SJSA1 (cell line): ENCODE data around the gene TRAM2. TPM values are rescaled to one million over a fixed set of nuclear protein-coding genes. Genes with fewer than 3 reads are reported as not detected.

ENCODE experiments used
- DNase-seq, 2 experiments: peaks; one replicate each; pipeline ENCODE4 v3.0.0-alpha.2; 2015 to 2020; ENCODE audit warnings: low spot score in 2 of 2, low read depth in 1 of 2
- H3K27ac ChIP-seq: fragments of 250-450 bp; sonication (Bioruptor Pico); 2 replicates; pipeline ENCODE4 v1.5.1; 2020; ENCODE audit warnings: mild to moderate bottlenecking, moderate library complexity
- H3K27me3 ChIP-seq: fragments of 250-450 bp; sonication (Bioruptor Pico); replicated peaks from 2 replicates; pipeline ENCODE4 v1.5.1; 2020; ENCODE audit warnings: mild to moderate bottlenecking, moderate library complexity
- H3K36me3 ChIP-seq: fragments of 250-450 bp; sonication (Bioruptor Pico); 2 replicates; pipeline ENCODE4 v1.5.1; 2020; ENCODE audit warnings: mild to moderate bottlenecking
- H3K4me1 ChIP-seq: fragments of 250-450 bp; sonication (Bioruptor Pico); replicated peaks from 2 replicates; pipeline ENCODE4 v1.6.1; 2021; ENCODE audit warnings: mild to moderate bottlenecking
- H3K4me3 ChIP-seq: fragments of 250-450 bp; sonication (Bioruptor Pico); 2 replicates; pipeline ENCODE4 v1.5.1; 2020; ENCODE audit warnings: mild to moderate bottlenecking
- H3K9me3 ChIP-seq: fragments of 250-450 bp; sonication (Bioruptor Pico); replicated peaks from 2 replicates; pipeline ENCODE4 v1.5.1; 2020; ENCODE audit warnings: mild to moderate bottlenecking
- total RNA-seq: library from RNA; depleted of rRNA; stranded (reverse); fragments of >200 nt; shearing (Covaris generic); gene quantifications from 2 replicates; pipeline ENCODE4 v1.2.3, GENCODE V29; 2014

The TRAM2 gene
- total RNA-seq, 1 experiment from 2014 or later = 98.1 TPM

DNA sequence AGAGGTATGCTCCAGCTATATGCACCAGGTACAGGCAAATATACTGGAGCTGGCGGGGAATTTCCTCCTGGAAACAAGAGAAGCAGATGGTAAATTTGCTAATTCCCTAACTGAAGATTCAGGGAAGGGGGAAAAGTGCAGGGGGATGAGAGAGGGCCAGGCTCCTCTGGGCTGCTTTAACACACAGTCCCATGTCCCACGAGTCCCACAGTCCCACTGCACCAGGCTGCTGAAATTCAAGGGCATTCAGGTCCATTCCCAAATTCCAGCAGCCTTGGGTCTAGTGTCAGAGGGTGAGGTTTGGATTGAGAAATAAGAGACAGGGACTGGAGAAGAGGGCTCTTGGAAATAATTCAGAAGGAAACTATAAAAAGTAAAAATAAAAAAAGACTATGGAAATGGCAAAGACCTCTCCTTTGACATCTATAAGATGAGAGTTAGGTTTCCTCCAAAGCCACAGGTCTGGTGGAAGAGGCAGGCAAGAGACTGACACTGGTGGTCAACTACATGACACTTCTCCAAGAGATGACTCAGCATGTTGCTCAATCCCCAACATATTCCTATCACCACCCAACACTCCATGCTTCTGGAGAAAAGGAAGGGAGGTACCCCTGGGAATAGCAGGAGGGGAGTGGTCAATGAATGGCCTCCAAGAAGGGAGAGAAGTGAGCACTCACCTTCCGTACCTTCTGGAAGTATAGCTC is 69.2 kb downstream of the TRAM2 start:
- Histone ChIP-seq H3K27ac (no peak overlapping the region), H3K4me3 (no peak overlapping the region), H3K27me3 (no peaks in the 10 kb centered on the region), H3K36me3 (peaks cover 91% of the 10 kb centered on the region), H3K9me3 (no peaks in the 10 kb centered on the region), H3K4me1 (peaks cover 80% of the 10 kb centered on the region)
- no peak for DNase-seq

DNA sequence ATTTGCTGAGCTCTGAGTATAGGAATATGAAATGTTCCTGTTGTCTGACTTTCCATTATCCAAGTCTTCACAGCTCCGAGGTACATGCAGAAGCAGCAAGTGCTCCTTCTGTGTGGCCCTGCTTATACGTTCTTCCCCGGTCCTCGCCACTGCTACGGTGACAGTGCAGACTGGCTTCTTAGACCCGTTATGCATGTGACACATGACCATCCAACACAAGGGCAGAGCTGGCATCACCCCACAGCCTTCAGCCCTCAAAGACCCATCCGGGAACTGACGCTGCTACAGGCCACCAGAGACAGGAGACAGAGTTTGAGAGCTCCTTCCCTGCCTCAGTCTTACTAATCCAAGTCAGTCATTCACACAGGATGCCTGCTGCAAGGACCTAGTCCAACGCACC is 70.4 kb downstream of the TRAM2 start:
- peaks cover 73% of the 10 kb centered on the region for H3K4me1 ChIP-seq
- H3K9me3 ChIP-seq = no peaks in the 10 kb centered on the region
- H3K27me3 ChIP-seq = no peaks in the 10 kb centered on the region
- H3K27ac ChIP-seq = no peak overlapping the region
- H3K36me3 ChIP-seq = peaks cover 93% of the 10 kb centered on the region
- no peak overlapping the region for H3K4me3 ChIP-seq
- DNase-seq = no peak

DNA sequence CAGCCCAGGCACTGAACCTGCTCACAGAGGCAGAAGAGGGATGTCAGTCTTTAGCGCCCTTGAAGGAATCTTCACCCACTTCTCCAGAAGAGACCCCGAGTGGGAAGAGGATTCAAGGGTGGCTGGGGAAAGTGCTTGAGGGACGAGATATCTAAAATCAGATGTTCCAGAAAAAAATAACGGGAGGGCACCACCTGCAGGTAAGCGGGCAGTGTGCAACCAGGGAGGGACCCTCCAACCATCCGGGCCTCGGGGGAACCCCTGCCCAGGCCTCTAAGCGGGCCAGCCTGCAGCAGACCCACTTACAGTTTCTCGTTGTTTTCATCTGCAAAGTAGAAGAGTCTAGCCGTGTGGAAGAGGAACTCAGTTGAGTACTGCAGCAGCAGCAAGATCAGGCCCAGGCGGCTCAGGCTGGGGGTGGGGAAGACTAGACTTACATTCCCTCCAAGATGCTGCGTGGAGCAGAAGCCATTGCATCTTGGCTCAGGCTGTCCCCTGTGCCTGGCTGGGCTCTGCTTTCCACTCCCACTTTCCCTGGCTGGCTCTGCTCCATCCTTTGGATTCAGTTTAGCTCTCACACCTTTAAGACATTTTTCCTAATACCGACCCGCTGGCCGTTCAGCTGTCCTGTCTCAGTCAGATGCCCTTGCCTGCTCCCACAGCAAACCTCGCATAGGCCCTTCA is 71.0 kb downstream of the TRAM2 start:
- Histone ChIP-seq H3K27ac (no peak overlapping the region), H3K4me1 (peaks cover 67% of the 10 kb centered on the region), H3K9me3 (no peaks in the 10 kb centered on the region), H3K36me3 (peaks cover 93% of the 10 kb centered on the region), H3K4me3 (no peak overlapping the region), H3K27me3 (no peaks in the 10 kb centered on the region)
- DNase-seq = no peak

DNA sequence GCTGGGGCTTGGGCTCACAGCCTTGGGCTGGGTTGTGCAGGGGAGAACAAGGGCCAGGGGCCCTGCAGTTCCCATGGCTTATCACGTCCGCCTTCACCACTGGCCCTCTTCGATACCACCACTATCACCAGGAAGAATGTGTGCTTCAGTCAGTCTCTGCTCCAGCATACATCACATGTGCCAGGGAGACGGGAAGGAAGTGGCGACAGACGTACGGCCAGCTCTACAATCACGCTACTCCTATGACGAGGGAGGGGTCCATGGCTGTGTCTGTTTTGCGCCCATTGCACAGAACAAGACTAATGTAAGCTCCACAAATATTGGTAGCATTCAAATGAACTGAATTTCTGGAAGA is 72.1 kb downstream of the TRAM2 start:
- Histone ChIP-seq H3K9me3 (no peaks in the 10 kb centered on the region), H3K4me1 (peaks cover 64% of the 10 kb centered on the region), H3K4me3 (no peak overlapping the region), H3K27ac (peak overlapping the region; percentile 76), H3K36me3 (peaks cover 89% of the 10 kb centered on the region), H3K27me3 (no peaks in the 10 kb centered on the region)
- DNase-seq = no peak

DNA sequence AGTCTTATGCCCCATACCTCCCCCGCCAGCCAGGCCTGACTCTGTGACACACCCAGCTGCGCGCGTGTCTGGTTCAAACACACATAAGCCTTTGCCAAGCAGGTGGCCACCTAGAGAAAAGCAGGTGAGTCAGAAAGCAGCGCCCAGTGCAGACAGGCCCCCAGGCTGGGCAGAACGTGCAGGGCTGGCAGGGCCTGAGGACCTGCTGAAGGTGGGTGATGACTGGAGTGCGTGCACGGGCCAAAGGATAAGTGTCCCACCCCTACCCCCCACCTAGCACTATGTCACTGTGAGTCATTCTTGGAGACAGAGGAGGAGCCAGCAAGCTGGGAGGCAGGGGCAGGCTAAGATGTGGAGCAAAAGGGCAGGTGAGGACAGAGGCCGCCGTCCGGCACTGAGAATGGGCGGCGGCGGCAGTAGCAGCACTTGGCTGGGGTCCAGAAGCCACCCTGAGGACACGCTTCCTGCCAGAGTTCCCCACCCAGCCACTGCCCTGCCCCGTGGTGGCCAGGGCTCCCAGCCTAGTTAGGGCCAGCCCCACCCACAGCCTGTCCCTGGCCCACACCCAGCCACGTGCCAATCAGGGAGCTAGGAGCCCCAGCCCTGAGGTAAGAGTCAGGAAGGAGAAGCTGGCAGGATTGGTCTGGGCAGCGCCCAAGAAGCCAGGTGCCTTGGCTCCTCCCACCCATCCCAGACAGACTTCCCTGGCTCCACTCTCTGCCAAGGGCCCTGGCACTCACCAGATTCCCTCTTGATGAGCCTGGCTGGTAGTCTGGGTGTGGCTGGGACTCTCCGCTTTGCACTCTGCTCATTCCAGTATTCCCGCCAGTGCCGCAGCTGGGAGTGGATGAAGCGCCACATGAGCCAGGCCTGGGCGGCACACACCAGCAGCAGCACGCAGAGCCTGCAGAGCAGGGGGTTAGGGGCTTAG is 72.7 kb downstream of the TRAM2 start:
- peaks cover 86% of the 10 kb centered on the region for H3K36me3 ChIP-seq
- no peaks in the 10 kb centered on the region for H3K9me3 ChIP-seq
- peak overlapping the region; percentile 76 for H3K27ac ChIP-seq
- no peaks in the 10 kb centered on the region for H3K27me3 ChIP-seq
- peaks cover 64% of the 10 kb centered on the region for H3K4me1 ChIP-seq
- DNase-seq = peak; percentile 98
- no peak overlapping the region for H3K4me3 ChIP-seq

DNA sequence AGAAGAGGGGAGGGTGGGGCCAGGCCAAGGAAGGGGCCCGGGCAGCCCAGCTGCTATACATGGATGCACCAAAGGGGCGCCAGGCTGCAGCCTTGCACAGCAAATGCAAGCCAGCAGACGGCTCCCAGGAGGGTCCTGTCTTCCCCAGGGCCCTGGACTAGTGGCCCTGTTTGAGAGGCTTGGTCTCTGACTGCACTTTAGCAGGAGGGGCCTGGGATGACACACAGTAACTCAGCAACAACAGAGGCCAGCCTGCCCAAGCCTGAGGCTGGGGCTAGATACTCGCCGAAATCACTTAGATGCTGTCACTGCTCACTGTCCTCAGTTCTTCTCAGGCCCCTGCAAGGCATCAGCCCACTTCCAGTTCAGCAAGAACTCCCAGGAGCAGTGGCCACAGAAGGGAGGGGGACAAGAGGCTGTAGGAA is 73.5 kb downstream of the TRAM2 start:
- H3K27ac ChIP-seq = peak overlapping the region; percentile 76
- DNase-seq = peak in 1 of 2 experiments; percentile 84
- no peak overlapping the region for H3K4me3 ChIP-seq
- peaks cover 64% of the 10 kb centered on the region for H3K4me1 ChIP-seq
- H3K27me3 ChIP-seq = no peaks in the 10 kb centered on the region
- H3K36me3 ChIP-seq = peaks cover 78% of the 10 kb centered on the region
- no peaks in the 10 kb centered on the region for H3K9me3 ChIP-seq

DNA sequence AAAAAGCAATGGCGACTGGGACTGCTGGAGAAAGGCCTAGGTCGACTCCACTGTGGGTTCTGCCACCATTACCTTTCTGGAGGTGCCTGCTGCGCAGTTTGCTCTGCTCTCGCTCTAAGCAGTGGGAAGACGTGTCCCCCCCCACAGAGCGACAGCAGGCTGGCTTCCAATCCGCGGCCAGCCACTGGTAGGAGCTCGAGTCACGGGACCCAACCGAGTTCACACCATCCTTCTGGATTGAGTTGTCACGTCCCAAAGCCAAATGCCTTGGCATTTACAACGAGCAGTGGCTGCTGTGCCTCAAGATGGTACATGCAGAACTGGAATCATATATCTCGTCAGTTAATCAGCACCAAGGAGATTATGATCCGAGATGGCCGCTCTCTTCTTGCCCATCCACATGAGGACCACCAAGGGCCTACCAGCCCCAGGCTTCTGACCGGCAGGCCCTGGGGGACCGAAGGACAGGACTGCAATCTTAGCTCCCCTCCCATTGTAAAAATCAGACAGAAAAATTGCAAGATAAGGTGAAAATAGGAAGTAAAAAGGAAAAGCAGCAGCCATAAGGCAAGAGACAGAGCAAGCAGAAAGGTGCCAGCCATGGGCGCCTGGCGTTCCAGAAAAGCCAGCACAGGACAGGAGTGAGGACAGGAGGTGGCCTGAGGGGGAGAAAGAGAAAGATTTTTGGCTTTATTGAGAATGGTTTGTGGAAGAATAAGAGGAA is 74.4 kb downstream of the TRAM2 start:
- H3K4me3 ChIP-seq = no peak overlapping the region
- no peak for DNase-seq
- H3K27ac ChIP-seq = peak overlapping the region; percentile 76
- no peaks in the 10 kb centered on the region for H3K9me3 ChIP-seq
- H3K36me3 ChIP-seq = peaks cover 70% of the 10 kb centered on the region
- peaks cover 65% of the 10 kb centered on the region for H3K4me1 ChIP-seq
- H3K27me3 ChIP-seq = no peaks in the 10 kb centered on the region

DNA sequence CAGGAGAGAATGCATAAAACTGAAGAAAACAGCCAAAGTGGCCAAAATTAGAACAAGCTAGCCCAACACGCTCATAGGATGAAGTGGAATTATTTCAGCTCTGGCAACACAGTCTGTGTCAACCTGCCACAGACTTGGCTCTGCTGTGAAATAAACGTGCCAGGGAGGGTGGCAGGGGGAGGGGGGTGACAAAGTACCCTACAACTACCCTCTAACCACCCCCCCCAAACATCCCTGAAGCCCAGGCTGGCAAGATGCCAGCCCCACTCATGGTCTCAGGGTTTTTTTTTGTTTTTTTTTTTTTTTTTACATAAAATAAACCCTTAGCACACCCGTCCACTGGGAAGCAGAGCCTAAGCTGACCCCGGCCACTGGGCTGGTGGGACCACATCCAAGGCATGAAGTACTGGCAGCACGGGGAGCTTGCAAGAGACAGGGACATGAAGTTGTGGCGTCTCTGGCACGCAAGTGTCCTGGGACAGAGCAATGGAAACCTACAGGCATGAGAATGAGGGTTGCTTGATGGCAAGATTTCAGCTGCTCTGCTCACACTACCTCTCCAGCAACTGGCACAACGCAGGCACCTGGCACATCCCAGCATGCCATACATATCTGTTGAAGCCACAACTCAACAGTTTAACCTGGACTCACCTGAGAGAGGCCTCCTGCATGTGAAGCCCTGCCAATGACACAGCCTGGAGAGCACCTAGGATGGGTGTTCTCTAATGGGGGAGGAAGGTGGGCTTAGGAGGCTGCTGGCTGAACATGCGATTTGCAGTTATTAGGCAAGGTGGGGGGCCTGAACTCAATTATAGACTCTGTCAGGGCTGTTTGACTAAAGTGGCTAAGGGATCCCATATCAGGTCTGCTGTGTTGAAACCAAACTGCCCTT is 76.4 kb downstream of the TRAM2 start:
- DNase-seq = no peak
- Histone ChIP-seq H3K27ac (peak overlapping the region; percentile 82; the same call in 1 of the 2 replicates), H3K4me1 (peaks cover 66% of the 10 kb centered on the region), H3K4me3 (no peak overlapping the region), H3K27me3 (no peaks in the 10 kb centered on the region), H3K9me3 (no peaks in the 10 kb centered on the region), H3K36me3 (peaks cover 65% of the 10 kb centered on the region)

DNA sequence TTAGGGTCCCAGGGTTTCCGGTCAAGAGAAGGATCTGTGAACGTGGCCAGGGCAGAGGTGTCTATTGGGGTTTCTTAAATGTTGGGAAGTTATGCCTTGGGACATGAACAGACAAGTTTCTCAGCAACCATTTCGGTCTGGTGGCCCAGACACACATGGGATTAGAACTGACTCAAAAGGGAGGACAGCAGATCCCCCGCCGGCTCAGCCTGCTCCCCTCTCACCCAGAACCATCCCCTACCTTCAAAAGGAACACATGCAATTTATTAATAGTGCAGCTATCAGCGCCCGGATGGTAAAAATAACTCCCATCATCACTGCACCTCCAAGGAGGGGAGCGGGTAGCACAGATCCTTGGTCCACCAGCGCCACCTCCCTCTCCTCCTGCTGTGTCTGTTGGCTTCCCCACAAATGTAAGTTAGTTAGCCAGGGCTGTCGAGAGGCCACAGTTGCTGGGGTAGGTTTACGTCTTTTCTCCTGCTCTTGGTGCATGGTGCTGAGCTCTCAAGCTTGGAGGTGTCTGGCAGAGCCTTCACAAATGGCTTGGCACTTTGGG is 77.1 kb downstream of the TRAM2 start:
- Histone ChIP-seq H3K27ac (peak overlapping the region; percentile 82), H3K4me3 (no peak overlapping the region), H3K27me3 (no peaks in the 10 kb centered on the region), H3K9me3 (no peaks in the 10 kb centered on the region), H3K4me1 (peaks cover 59% of the 10 kb centered on the region), H3K36me3 (peaks cover 65% of the 10 kb centered on the region)
- no peak for DNase-seq

DNA sequence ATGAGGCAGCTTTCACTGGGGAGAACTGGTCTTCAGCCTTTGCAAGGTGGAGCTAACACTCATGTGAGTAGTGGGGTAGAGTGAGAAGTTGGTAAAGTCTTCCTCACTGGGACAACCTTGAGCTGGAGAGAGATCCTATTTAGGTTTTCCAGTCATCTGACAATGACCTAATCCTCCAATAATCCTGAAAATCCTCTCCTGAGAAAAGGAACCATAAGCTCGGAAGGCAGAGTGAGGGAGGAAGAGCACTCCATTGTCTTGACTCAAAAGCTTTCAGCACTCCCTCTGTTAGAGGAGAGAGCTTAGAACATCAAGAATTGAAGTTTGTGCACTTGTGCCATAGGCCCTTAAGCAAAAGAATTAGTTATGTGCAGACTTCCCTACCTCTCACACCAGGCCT is 77.8 kb downstream of the TRAM2 start:
- peak in 1 of 2 experiments; percentile 86 for DNase-seq
- Histone ChIP-seq H3K36me3 (peaks cover 62% of the 10 kb centered on the region), H3K9me3 (no peaks in the 10 kb centered on the region), H3K4me1 (peaks cover 51% of the 10 kb centered on the region), H3K4me3 (no peak overlapping the region), H3K27me3 (no peaks in the 10 kb centered on the region), H3K27ac (peak overlapping the region; percentile 82)

DNA sequence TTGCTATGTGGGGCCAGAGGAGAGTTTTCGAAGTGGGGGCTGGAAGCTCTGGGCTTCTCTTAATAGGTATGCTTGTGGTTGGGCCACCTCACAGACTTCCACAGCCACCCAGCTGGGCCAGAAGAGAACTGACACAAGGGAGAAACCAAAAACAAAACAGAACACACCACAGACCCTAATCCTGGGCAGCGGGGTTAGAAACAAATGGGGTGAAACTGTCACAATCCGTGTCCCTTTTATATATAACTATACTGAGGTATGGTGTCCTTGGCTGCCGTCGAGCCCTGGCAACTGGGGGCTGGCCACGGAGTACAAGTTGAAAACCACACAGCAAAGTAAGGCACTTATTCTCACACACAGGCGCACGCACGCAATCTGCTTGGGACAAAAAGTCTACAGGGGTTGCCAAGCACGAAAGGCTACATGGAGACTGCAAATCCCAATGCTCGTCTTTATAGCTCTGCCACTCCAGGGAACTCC is 78.3 kb downstream of the TRAM2 start:
- Histone ChIP-seq H3K4me1 (peaks cover 47% of the 10 kb centered on the region), H3K27me3 (no peaks in the 10 kb centered on the region), H3K36me3 (peaks cover 59% of the 10 kb centered on the region), H3K4me3 (no peak overlapping the region), H3K9me3 (no peaks in the 10 kb centered on the region), H3K27ac (peak overlapping the region; percentile 82)
- peak; percentile 69 to 86 for DNase-seq

DNA sequence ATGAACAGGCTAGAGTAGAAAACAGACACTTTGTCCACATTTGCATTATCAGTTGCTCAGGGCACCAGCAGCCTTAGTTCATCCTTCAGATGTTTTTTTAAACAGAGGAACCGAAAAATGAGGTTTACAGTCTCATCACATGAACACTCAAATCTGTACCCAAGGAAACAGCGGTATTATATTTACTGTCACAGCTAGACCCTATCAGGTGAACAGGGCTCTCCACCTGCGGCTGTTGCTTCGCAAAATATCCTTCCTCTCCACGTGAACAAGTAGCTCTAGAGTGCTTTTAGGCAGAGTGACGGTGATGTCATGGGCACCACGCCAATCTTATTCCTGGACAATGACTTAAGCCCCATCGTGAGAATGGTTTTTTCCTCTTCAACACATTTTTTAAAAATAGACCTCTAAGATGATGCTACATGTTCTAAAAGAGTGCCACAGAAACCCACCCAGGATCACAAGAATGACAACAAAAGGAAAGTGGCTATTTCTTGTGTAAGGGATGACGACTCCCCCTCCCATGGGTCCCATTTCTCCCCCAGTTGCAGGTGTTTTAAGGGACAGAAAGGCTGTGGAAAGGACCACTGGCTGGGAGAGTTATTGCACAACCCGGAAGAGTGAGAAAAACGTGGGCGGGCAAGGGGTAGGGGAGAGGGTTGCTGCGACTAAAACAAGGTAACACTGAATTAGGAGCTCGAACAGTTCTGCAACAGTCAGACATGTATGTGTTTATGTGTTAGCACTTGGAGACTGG is 79.0 kb downstream of the TRAM2 start:
- Histone ChIP-seq H3K4me3 (no peak overlapping the region), H3K4me1 (peaks cover 39% of the 10 kb centered on the region), H3K9me3 (no peaks in the 10 kb centered on the region), H3K36me3 (peaks cover 56% of the 10 kb centered on the region), H3K27me3 (no peaks in the 10 kb centered on the region), H3K27ac (peak overlapping the region; percentile 82)
- DNase-seq = peak in 1 of 2 experiments; percentile 51
